Fibroblast of lung (primary cell): ENCODE results near the gene BBIP1.

Experiments
- CTCF ChIP-seq, 2 donors: IDR thresholded peaks in 1 of 2; conservative IDR thresholded peaks in 1 of 2; 1 replicate in 1 of 2; 2 replicates in 1 of 2; pipeline ENCODE4 v1.5.1; 2011 to 2012; ENCODE audit warnings: low read length in 2 of 2, control low read depth in 1 of 2, inconsistent platforms in 1 of 2, low read depth in 1 of 2, mild to moderate bottlenecking in 1 of 2
- EZH2 ChIP-seq: IDR thresholded peaks from 2 replicates; pipeline ENCODE4 v1.5.1; 2012; ENCODE audit warnings: low read length, control low read depth, mild to moderate bottlenecking; ENCODE audit errors: missing control alignments

- TF ChIP-seq CTCF (conservative IDR thresholded peaks at IDR 0.05 in 1 of 2, IDR thresholded peaks at IDR 0.05 in 1 of 2; ENCODE audit: low read depth in 1 of 2, low read length in 2 of 2) (no peak), EZH2 (no peak)
These were observed 15.4 kb downstream of the BBIP1 start for GRCh38 chr10:110903280-110904278.
